Measurements from ENCODE around the gene IDUA.

- no peak for TF ChIP-seq CTCF (IDR thresholded peaks at IDR 0.05)
- TF ChIP-seq POLR2A (IDR thresholded peaks at IDR 0.05): no peak
Observed at GRCh38 chr4:978957-979701, 7.7 kb upstream of the IDUA start.
